Measurements from ENCODE around the gene LAX1. TPM values are rescaled to one million over a fixed set of nuclear protein-coding genes. Genes with fewer than 3 reads are reported as not detected.

The LAX1 gene
- polyA plus RNA-seq, 5 donors: 0.21 to 0.31 (median 0.28) TPM

GRCh38 chr1:203799971-203800370 is 35.0 kb downstream of the LAX1 start:
- DNase-seq: no peak

GRCh38 chr1:203805689-203806088 is 40.7 kb downstream of the LAX1 start:
- DNase-seq: no peak

- DNase-seq: no peak
Observed at GRCh38 chr1:203807196-203807595, 42.2 kb downstream of the LAX1 start.

GRCh38 chr1:203813581-203814341 is 48.8 kb downstream of the LAX1 start:
- DNase-seq: no peak

GRCh38 chr1:203818399-203818798 is 53.4 kb downstream of the LAX1 start:
- DNase-seq: no peak

GRCh38 chr1:203823306-203823705 is 58.3 kb downstream of the LAX1 start:
- no peak for DNase-seq

Other genes with a start within 250 kb of the LAX1 start
- gene ATP2B4, start 138.4 kb upstream of the LAX1 start, polyA plus RNA-seq (ENCODE audit: insufficient read depth in 1 of 5, insufficient read length in 5 of 5, low replicate concordance in 1 of 5): 100 to 1,000 TPM in 4 of 5 donors, 10 to 100 TPM in 1; 86.2 to 133 (median 111) TPM
- gene ZBED6, start 30.4 kb downstream of the LAX1 start, polyA plus RNA-seq (ENCODE audit: insufficient read depth in 1 of 5, insufficient read length in 5 of 5, low replicate concordance in 1 of 5): 10 to 100 TPM in 4 of 5 donors, 1 to 10 TPM in 1; 10.0 to 29.7 (median 17.9) TPM
- 100 to 1,000 TPM; 123 to 169 (median 153) TPM for gene ZC3H11A, start 30.4 kb downstream of the LAX1 start, polyA plus RNA-seq (ENCODE audit: insufficient read depth in 1 of 5, insufficient read length in 5 of 5, low replicate concordance in 1 of 5)
- 100 to 1,000 TPM; 239 to 362 (median 285) TPM for gene SNRPE, start 96.4 kb downstream of the LAX1 start, polyA plus RNA-seq (ENCODE audit: insufficient read depth in 1 of 5, insufficient read length in 5 of 5, low replicate concordance in 1 of 5)

Measured in right lung (tissue), 5 donors.